ENCODE measurements around the gene GOLGA6L7. TPM values are rescaled to one million over a fixed set of nuclear protein-coding genes. Genes with fewer than 3 reads are reported as not detected.
"Not testable (repeated sequence)": the region's sequence is repeated elsewhere in the genome, so short reads cannot be mapped to it uniquely, and the experiment has no call there.

GOLGA6L7 gene
- total RNA-seq, 5 donors from 2014 or later (not counting 1 experiment from before 2014, with no cell fraction given): not detected

DNA sequence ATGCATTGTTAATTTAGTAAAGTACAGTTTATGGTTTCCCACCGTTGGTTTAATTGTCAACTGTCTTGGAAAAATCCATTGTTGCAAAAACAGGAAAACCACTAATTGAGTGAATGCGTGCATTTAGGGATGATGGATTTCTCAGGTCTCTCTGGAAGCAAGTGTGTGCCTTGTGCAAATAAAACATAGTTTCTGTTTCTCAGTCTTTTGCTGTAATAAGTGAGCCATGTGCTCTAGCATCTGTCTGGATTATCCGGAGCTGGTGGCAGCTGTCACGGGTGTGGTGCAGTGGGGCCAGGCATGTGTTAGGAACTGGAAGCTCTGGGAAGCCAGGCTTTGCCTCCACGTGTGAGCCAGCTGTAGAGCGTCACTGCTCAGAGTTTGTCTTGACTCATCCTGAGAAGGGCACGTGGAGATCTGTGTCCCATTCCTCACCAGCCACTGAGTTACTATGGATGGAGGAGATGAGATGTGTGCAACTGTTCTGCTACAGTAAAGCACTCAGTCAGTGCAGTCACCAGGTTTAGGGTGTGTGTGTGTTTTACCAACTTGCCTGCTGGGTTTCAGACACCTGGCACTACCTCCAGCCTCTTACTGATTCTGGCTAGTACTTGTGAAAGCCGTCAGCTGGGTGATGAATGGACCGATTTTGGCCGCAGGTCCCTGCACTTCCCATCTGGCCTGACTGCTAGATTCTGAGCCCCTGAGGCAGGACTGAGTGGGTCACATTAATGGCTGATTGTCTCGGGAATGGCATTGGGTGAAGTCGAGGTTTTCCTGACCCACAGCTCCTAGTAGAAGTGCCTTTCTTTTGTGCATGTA is 44.6 kb upstream of the GOLGA6L7 start:
- CTCF ChIA-PET: no interaction called here
- 76% methylated on average over 9 of the region's 12 CpGs for WGBS (ENCODE audit: insufficient coverage)

DNA sequence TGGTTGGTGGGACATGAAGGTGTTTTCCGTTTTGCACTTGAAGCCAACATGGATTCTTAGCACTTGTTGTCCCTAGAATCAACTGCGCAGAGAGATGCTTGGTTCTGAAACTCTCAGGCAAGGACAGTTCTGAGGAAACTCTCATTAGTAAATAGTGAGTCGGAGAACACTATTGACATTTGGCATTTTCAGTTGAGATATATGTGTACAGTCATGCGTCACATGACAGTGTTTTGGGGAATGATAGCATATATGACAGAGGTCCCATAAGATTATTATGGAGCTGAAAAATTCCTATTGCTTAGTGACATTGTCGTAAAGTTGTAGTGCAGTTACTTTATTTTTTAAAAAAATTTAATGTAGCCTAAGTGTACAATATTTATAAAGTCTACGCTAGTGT is 43.1 kb upstream of the GOLGA6L7 start:
- no peaks in the 10 kb centered on the region for H3K36me3 ChIP-seq (ENCODE audit: control insufficient read depth in 2 of 2, extremely low read depth in 1 of 2, insufficient read depth in 1 of 2, low read length in 1 of 2)
- CTCF ChIA-PET: no interaction called here
- H3K27me3 ChIP-seq (replicated peaks in 1 of 2; ENCODE audit: control insufficient read depth in 2 of 2, extremely low read depth in 1 of 2, insufficient read depth in 2 of 2, low read length in 1 of 2): peaks cover 0 to 1% of the 10 kb centered on the region in 2 experiments
- Mint-ChIP-seq H3K4me1 (peaks cover 74 to 82% (median 80%) of the 10 kb centered on the region in 3 donors), H3K4me3 (peak overlapping the region in 2 of 3 donors; percentile 74 to 89), H3K36me3 (peaks cover 4% of the 10 kb centered on the region), H3K9me3 (no peaks in the 10 kb centered on the region), H3K27ac (peak overlapping the region; percentile 99 to 100), H3K27me3 (peaks cover 0 to 3% of the 10 kb centered on the region in 2 donors)
- 95% methylated on average over 4 of the region's 6 CpGs for WGBS (ENCODE audit: insufficient coverage)
- peak overlapping the region; percentile 88 for H3K27ac ChIP-seq (ENCODE audit: low read length)
- H3K4me1 ChIP-seq (ENCODE audit: control insufficient read depth in 1 of 2, extremely low read depth in 1 of 2, insufficient read depth in 2 of 2, low read length in 2 of 2): peaks cover 20 to 73% of the 10 kb centered on the region in 2 experiments
- no peaks in the 10 kb centered on the region for H3K9me3 ChIP-seq
- ATAC-seq (replicated peaks in 1 of 4) (no peak), DNase-seq (no peak)
- POLR2A ChIA-PET: no interaction called here
- no peak overlapping the region for H3K4me3 ChIP-seq (ENCODE audit: control insufficient read depth in 1 of 2, extremely low read depth in 1 of 2, low read length in 1 of 2)

More for the DNA sequence above, 44.6 kb upstream of the GOLGA6L7 start:
- Histone ChIP-seq H3K36me3 (ENCODE audit: control insufficient read depth in 2 of 2, extremely low read depth in 1 of 2, insufficient read depth in 1 of 2, low read length in 1 of 2) (no peaks in the 10 kb centered on the region), H3K27ac (ENCODE audit: low read length) (no peak overlapping the region), H3K4me3 (ENCODE audit: control insufficient read depth in 1 of 2, extremely low read depth in 1 of 2, low read length in 1 of 2) (no peak overlapping the region), H3K4me1 (ENCODE audit: control insufficient read depth in 1 of 2, extremely low read depth in 1 of 2, insufficient read depth in 2 of 2, low read length in 2 of 2) (peaks cover 16 to 60% of the 10 kb centered on the region in 2 experiments), H3K27me3 (replicated peaks in 1 of 2; ENCODE audit: control insufficient read depth in 2 of 2, extremely low read depth in 1 of 2, insufficient read depth in 2 of 2, low read length in 1 of 2) (no peaks in the 10 kb centered on the region), H3K9me3 (no peaks in the 10 kb centered on the region)
- Mint-ChIP-seq H3K4me1 (peaks cover 75 to 81% (median 79%) of the 10 kb centered on the region in 3 donors), H3K36me3 (peaks cover 7% of the 10 kb centered on the region), H3K9me3 (no peaks in the 10 kb centered on the region), H3K4me3 (peak overlapping the region in 1 of 3 donors; percentile 30), H3K27ac (peak overlapping the region; percentile 29 to 81), H3K27me3 (no peaks in the 10 kb centered on the region)
- no peak for ATAC-seq (replicated peaks in 1 of 4)
- POLR2A ChIA-PET: no interaction called here
- DNase-seq: no peak

DNA sequence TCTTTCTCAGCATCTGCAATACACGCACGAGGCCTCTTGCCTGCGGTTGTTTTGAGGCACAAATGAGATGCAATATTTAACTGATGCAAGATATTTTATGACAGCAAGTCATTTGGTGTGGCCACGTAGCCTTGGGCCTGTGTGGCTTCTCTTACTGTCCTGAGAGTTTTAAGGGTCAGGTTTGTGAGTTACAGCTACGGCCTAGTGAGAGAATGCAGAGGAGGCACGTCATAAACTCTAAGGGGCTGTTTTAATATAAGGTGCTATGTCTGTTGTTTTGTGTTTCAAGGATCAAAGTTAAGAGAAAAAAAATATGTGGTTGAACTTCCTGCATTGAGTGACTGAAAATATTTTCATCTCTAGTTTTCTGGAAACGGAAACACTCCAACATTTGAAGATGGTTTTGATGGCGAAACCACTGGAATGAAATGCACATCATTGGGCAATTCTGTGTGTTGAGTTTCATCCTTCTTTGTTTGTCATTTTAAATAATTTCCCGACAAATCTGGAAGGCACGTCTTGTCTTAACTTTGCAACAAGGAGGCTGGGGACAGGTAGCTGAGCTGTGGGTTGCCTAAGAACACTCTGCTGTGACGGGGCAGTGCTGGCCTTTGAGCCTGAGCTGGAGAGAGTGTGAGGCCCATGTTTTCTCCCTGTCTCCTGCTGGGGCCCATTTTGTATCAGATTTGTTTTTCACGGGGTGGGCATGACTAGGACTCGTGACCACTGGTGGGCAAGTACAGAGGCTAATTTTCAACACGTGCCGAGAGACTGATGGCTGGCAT is 42.5 kb upstream of the GOLGA6L7 start:
- peak overlapping the region; percentile 88 for H3K27ac ChIP-seq (ENCODE audit: low read length)
- peaks cover 20 to 74% of the 10 kb centered on the region in 2 experiments for H3K4me1 ChIP-seq (ENCODE audit: control insufficient read depth in 1 of 2, extremely low read depth in 1 of 2, insufficient read depth in 2 of 2, low read length in 2 of 2)
- Mint-ChIP-seq H3K27ac (peak overlapping the region; percentile 99 to 100), H3K27me3 (peaks cover 0 to 3% of the 10 kb centered on the region in 2 donors), H3K4me3 (peak overlapping the region; percentile 56 to 89 (median 74)), H3K36me3 (peaks cover 4% of the 10 kb centered on the region), H3K4me1 (peaks cover 74 to 79% (median 79%) of the 10 kb centered on the region in 3 donors), H3K9me3 (no peaks in the 10 kb centered on the region)
- ATAC-seq (replicated peaks in 1 of 4) (peak; percentile 67 to 80 (median 70)), DNase-seq (peak in 18 of 35 experiments; percentile 13 to 63 (median 26))
- CTCF ChIA-PET: interaction anchor here in 1 of 2 donors (1.0 kb wide), 1 partner anchor 15 kb away, joined by 3 read pairs; no protein-coding TSS in a partner anchor
- H3K9me3 ChIP-seq: no peaks in the 10 kb centered on the region
- POLR2A ChIA-PET: no interaction called here
- no peak overlapping the region for H3K4me3 ChIP-seq (ENCODE audit: control insufficient read depth in 1 of 2, extremely low read depth in 1 of 2, low read length in 1 of 2)
- WGBS (ENCODE audit: insufficient coverage): 32% methylated on average over 12 of the region's 15 CpGs
- peaks cover 0 to 3% of the 10 kb centered on the region in 2 experiments for H3K27me3 ChIP-seq (replicated peaks in 1 of 2; ENCODE audit: control insufficient read depth in 2 of 2, extremely low read depth in 1 of 2, insufficient read depth in 2 of 2, low read length in 1 of 2)
- no peaks in the 10 kb centered on the region for H3K36me3 ChIP-seq (ENCODE audit: control insufficient read depth in 2 of 2, extremely low read depth in 1 of 2, insufficient read depth in 1 of 2, low read length in 1 of 2)

DNA sequence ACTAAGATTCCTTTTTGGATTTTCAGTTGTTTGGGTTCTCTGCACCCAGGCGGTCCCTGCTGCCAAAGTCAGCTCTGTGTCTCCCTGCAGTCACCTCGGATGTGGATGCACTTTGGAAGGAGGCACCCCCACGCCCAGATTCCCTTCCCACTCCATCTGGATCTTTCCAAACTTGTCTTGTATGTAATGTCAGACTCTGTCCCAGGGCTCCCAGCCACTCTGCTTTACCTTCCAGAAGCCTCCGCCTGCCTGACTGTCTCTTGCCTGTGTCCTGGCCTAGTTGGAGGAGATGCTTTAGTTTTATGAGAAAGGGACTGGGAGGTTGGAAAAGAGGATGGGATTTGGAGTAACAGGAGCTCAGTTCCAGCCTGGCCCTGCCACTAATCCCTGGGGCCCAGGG is 41.8 kb upstream of the GOLGA6L7 start:
- H3K4me3 ChIP-seq (ENCODE audit: control insufficient read depth in 1 of 2, extremely low read depth in 1 of 2, low read length in 1 of 2); H3K27me3 ChIP-seq (replicated peaks in 1 of 2; ENCODE audit: control insufficient read depth in 2 of 2, extremely low read depth in 1 of 2, insufficient read depth in 2 of 2, low read length in 1 of 2); H3K36me3 Mint-ChIP-seq; H3K36me3 ChIP-seq (ENCODE audit: control insufficient read depth in 2 of 2, extremely low read depth in 1 of 2, insufficient read depth in 1 of 2, low read length in 1 of 2); DNase-seq; H3K27me3 Mint-ChIP-seq; H3K9me3 Mint-ChIP-seq; ATAC-seq (replicated peaks in 1 of 4); H3K9me3 ChIP-seq: not testable (repeated sequence)
- peak overlapping the region; percentile 99 to 100 for H3K27ac Mint-ChIP-seq
- peak overlapping the region; percentile 56 to 89 (median 74) for H3K4me3 Mint-ChIP-seq
- WGBS (ENCODE audit: insufficient coverage): 93% methylated on average over 2 of the region's 4 CpGs
- ChIA-PET CTCF (interaction anchor here in 1 of 2 donors (1.0 kb wide), 1 partner anchor 15 kb away, joined by 3 read pairs; no protein-coding TSS in a partner anchor), POLR2A (interaction anchor here in 1 of 2 donors (0.6 kb wide), 1 partner anchor 48 kb away, joined by 3 read pairs; no protein-coding TSS in a partner anchor)
- peaks cover 20 to 70% of the 10 kb centered on the region in 2 experiments for H3K4me1 ChIP-seq (ENCODE audit: control insufficient read depth in 1 of 2, extremely low read depth in 1 of 2, insufficient read depth in 2 of 2, low read length in 2 of 2)
- H3K27ac ChIP-seq (ENCODE audit: low read length): peak overlapping the region; percentile 88
- peaks cover 74 to 76% (median 74%) of the 10 kb centered on the region in 3 donors for H3K4me1 Mint-ChIP-seq

DNA sequence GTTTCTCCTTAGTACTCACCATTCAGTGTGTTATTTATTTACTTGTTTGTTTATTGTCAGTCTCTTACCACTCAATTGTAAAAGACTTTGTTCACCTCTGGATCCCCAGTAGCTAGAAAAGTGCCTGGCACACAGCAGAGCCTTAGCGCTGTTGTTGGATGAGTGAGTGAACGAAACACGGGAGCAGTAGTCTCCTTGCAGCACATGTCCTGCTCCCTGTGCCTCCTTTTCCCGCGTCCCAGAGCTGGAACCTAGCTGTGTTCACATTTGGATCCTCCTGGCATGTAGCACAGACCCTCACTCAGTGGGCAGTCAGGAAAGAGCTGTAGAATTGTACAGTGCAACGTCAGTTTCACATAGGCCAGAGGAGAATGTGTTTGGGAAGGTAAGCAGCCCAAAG is 41.4 kb upstream of the GOLGA6L7 start:
- Mint-ChIP-seq H3K4me3 (peak overlapping the region; percentile 56 to 89 (median 74)), H3K4me1 (peaks cover 74 to 77% (median 74%) of the 10 kb centered on the region in 3 donors), H3K27ac (peak overlapping the region; percentile 99 to 100)
- not testable (repeated sequence) for DNase-seq; H3K4me3 ChIP-seq (ENCODE audit: control insufficient read depth in 1 of 2, extremely low read depth in 1 of 2, low read length in 1 of 2); H3K9me3 Mint-ChIP-seq; H3K9me3 ChIP-seq; H3K27me3 ChIP-seq (replicated peaks in 1 of 2; ENCODE audit: control insufficient read depth in 2 of 2, extremely low read depth in 1 of 2, insufficient read depth in 2 of 2, low read length in 1 of 2); ATAC-seq (replicated peaks in 1 of 4); H3K36me3 ChIP-seq (ENCODE audit: control insufficient read depth in 2 of 2, extremely low read depth in 1 of 2, insufficient read depth in 1 of 2, low read length in 1 of 2); H3K27me3 Mint-ChIP-seq; H3K36me3 Mint-ChIP-seq
- peaks cover 25 to 70% of the 10 kb centered on the region in 2 experiments for H3K4me1 ChIP-seq (ENCODE audit: control insufficient read depth in 1 of 2, extremely low read depth in 1 of 2, insufficient read depth in 2 of 2, low read length in 2 of 2)
- ChIA-PET POLR2A (interaction anchor here in 1 of 2 donors (0.6 kb wide), 1 partner anchor 48 kb away, joined by 3 read pairs; no protein-coding TSS in a partner anchor), CTCF (interaction anchor here in 1 of 2 donors (1.0 kb wide), 1 partner anchor 14 kb away, joined by 3 read pairs; no protein-coding TSS in a partner anchor)
- peak overlapping the region; percentile 88 for H3K27ac ChIP-seq (ENCODE audit: low read length)
- 94% methylated on average over 4 of the region's 6 CpGs for WGBS (ENCODE audit: insufficient coverage)

DNA sequence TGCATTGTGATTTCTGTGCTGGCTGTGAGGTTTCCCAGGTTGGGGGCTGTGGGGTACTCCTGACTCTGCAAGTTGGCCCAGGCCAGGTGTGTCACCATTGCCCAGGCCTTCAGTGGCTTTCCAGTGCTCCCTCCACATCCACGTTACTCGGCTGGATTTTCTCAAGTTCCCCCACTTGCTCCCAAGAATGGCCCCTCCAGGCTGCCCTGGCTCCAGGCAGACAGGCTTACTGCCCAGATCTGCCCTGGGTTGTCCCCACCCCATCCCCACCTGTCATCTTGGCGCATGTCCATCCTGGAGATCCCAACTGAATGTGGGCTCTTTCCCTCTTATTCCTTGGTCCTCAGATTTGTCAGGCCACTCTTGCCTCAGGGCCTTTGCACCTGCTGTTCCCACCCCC is 40.9 kb upstream of the GOLGA6L7 start:
- Histone ChIP-seq H3K4me3 (ENCODE audit: control insufficient read depth in 1 of 2, extremely low read depth in 1 of 2, low read length in 1 of 2) (no peak overlapping the region), H3K4me1 (ENCODE audit: control insufficient read depth in 1 of 2, extremely low read depth in 1 of 2, insufficient read depth in 2 of 2, low read length in 2 of 2) (peaks cover 25 to 69% of the 10 kb centered on the region in 2 experiments), H3K27ac (ENCODE audit: low read length) (peak overlapping the region; percentile 88), H3K36me3 (ENCODE audit: control insufficient read depth in 2 of 2, extremely low read depth in 1 of 2, insufficient read depth in 1 of 2, low read length in 1 of 2) (no peaks in the 10 kb centered on the region), H3K27me3 (replicated peaks in 1 of 2; ENCODE audit: control insufficient read depth in 2 of 2, extremely low read depth in 1 of 2, insufficient read depth in 2 of 2, low read length in 1 of 2) (peaks cover 0 to 12% of the 10 kb centered on the region in 2 experiments), H3K9me3 (no peaks in the 10 kb centered on the region)
- H3K36me3 Mint-ChIP-seq: peaks cover 4% of the 10 kb centered on the region
- H3K27me3 Mint-ChIP-seq: peaks cover 0 to 3% of the 10 kb centered on the region in 2 donors
- POLR2A ChIA-PET: no interaction called here
- DNase-seq (no peak), ATAC-seq (replicated peaks in 1 of 4) (no peak)
- H3K4me1 Mint-ChIP-seq: peaks cover 70 to 78% (median 73%) of the 10 kb centered on the region in 3 donors
- H3K4me3 Mint-ChIP-seq: peak overlapping the region in 2 of 3 donors; percentile 8 to 89
- WGBS (ENCODE audit: insufficient coverage): 100% methylated on average over 3 of the region's 3 CpGs
- H3K27ac Mint-ChIP-seq: peak overlapping the region; percentile 99 to 100
- CTCF ChIA-PET: no interaction called here
- H3K9me3 Mint-ChIP-seq: no peaks in the 10 kb centered on the region

Data from T-cell (primary cell).